IMR-90 (cell line): ENCODE results near the gene TCAP. TPM values are rescaled to one million over a fixed set of nuclear protein-coding genes. Genes with fewer than 3 reads are reported as not detected.

ENCODE experiments used
- ATAC-seq: fragments of 200-7000 bp; cut with Tn5 transposase; 2 replicates; pipeline ENCODE4 v1.9.1; 2020; ENCODE audit warnings: low read depth, mild to moderate bottlenecking, moderate library complexity
- BruUV-seq: library from RNA; stranded (reverse); fragments of 400-500 nt; replicated peaks from 2 replicates; lab custom pipeline; 2021; lab: Mats Ljungman, UMichigan
- CTCF ChIA-PET: fragments of 300-600 bp; formaldehyde crosslinking; extraction: SDS; loops from one replicate; lab custom pipeline; 2021; ENCODE audit warnings: antibody characterized with exemption; lab: Yijun Ruan, JAX
- POLR2A ChIA-PET: fragments of 300-600 bp; sonication (Branson Sonifier 250); formaldehyde crosslinking; loops from one replicate; lab custom pipeline; 2022; ENCODE audit warnings: antibody characterized with exemption; ENCODE audit not compliant: unreplicated experiment; lab: Charles Lee
- DNase-seq: peaks from one replicate; pipeline ENCODE4 v3.0.0; 2013
- H2AFZ ChIP-seq: replicated peaks from 2 replicates; pipeline ENCODE3; 2013; ENCODE audit warnings: low read length, mild to moderate bottlenecking; ENCODE audit not compliant: poor library complexity
- H2AK5ac ChIP-seq: 2 replicates; pipeline ENCODE4 v1.6.1; 2013; ENCODE audit warnings: low read depth, low read length, inconsistent platforms
- H2AK9ac ChIP-seq: replicated peaks from 2 replicates; pipeline ENCODE3; 2013; ENCODE audit warnings: mild to moderate bottlenecking, low read depth, low read length, moderate library complexity; ENCODE audit not compliant: poor library complexity
- H2BK120ac ChIP-seq: 2 replicates; pipeline ENCODE4 v1.6.1; 2013; ENCODE audit warnings: low read depth, low read length, inconsistent platforms
- H2BK15ac ChIP-seq: 3 replicates; pipeline ENCODE4 v1.6.1; 2013; ENCODE audit warnings: low read depth, low read length, inconsistent platforms
- H2BK20ac ChIP-seq: 2 replicates; pipeline ENCODE4 v1.6.1; 2013; ENCODE audit warnings: low read depth, mild to moderate bottlenecking, inconsistent platforms, low read length, moderate library complexity
- H2BK5ac ChIP-seq: 2 replicates; pipeline ENCODE4 v1.6.1; 2013; ENCODE audit warnings: mild to moderate bottlenecking, low read depth, low read length, inconsistent platforms; ENCODE audit not compliant: poor library complexity, severe bottlenecking
- H3K14ac ChIP-seq: replicated peaks from 2 replicates; pipeline ENCODE4 v1.6.1; 2013; ENCODE audit warnings: low read depth, low read length, inconsistent platforms
- H3K18ac ChIP-seq: 2 replicates; pipeline ENCODE4 v1.6.1; 2013; ENCODE audit warnings: low read depth, low read length, control low read depth
- H3K23ac ChIP-seq: 2 replicates; pipeline ENCODE4 v1.6.1; 2013; ENCODE audit warnings: low read depth, low read length, inconsistent platforms
- H3K27ac ChIP-seq: 2 replicates; pipeline ENCODE4 v1.5.1; 2013; ENCODE audit warnings: mild to moderate bottlenecking, control low read depth, low read length; ENCODE audit not compliant: insufficient read depth
- H3K27me3 ChIP-seq: 2 replicates; pipeline ENCODE4 v1.6.1; 2013; ENCODE audit warnings: low read length; ENCODE audit not compliant: control insufficient read depth, insufficient read depth
- H3K36me3 ChIP-seq: 2 replicates; pipeline ENCODE4 v1.6.1; 2013; ENCODE audit warnings: low read length, mixed read lengths; ENCODE audit not compliant: control insufficient read depth, insufficient read depth
- H3K4ac ChIP-seq: 2 replicates; pipeline ENCODE4 v1.6.1; 2013; ENCODE audit warnings: low read depth, low read length, inconsistent platforms
- H3K4me1 ChIP-seq: 2 replicates; pipeline ENCODE4 v1.6.1; 2013; ENCODE audit warnings: low read length, mixed read lengths; ENCODE audit not compliant: control insufficient read depth, insufficient read depth
- H3K4me2 ChIP-seq: 2 replicates; pipeline ENCODE4 v1.6.1; 2013; ENCODE audit warnings: low read depth, mild to moderate bottlenecking, control low read depth, low read length, moderate library complexity
- H3K4me3 ChIP-seq: 2 replicates; pipeline ENCODE4 v1.5.1; 2013; ENCODE audit warnings: low read depth, mild to moderate bottlenecking, control low read depth, low read length, moderate library complexity; ENCODE audit not compliant: insufficient read depth
- H3K56ac ChIP-seq: 2 replicates; pipeline ENCODE4 v1.6.1; 2013; ENCODE audit warnings: low read length, inconsistent platforms; ENCODE audit not compliant: insufficient read depth; ENCODE audit errors: extremely low read depth
- H3K79me1 ChIP-seq, 2 experiments: 2 replicates each; pipeline ENCODE4 v1.6.1; 2013; ENCODE audit warnings: low read length in 2 of 2, inconsistent platforms in 1 of 2, low read depth in 1 of 2
- H3K9ac ChIP-seq: 2 replicates; pipeline ENCODE4 v1.6.1; 2013; ENCODE audit warnings: low read depth, low read length, control low read depth
- H3K9me1 ChIP-seq: 2 replicates; pipeline ENCODE4 v1.6.1; 2013; ENCODE audit warnings: low read length, inconsistent platforms; ENCODE audit not compliant: insufficient read depth
- H3K9me3 ChIP-seq: 2 replicates; pipeline ENCODE4 v1.6.1; 2013; ENCODE audit warnings: low read length; ENCODE audit not compliant: control insufficient read depth, insufficient read depth
- H4K20me1 ChIP-seq: 2 replicates; pipeline ENCODE4 v1.6.1; 2013; ENCODE audit warnings: low read length, inconsistent platforms; ENCODE audit not compliant: insufficient read depth
- H4K5ac ChIP-seq: 2 replicates; pipeline ENCODE4 v1.6.1; 2013; ENCODE audit warnings: mild to moderate bottlenecking, low read depth, low read length, control low read depth
- H4K8ac ChIP-seq, 2 experiments: 2 replicates each; pipeline ENCODE4 v1.6.1; 2013; ENCODE audit warnings: low read depth in 2 of 2, low read length in 2 of 2, control low read depth in 1 of 2, inconsistent platforms in 1 of 2
- H4K91ac ChIP-seq: 2 replicates; pipeline ENCODE4 v1.6.1; 2013; ENCODE audit warnings: low read depth, low read length, inconsistent platforms; ENCODE audit not compliant: insufficient read depth
- CEBPB ChIP-seq: IDR thresholded peaks from 2 replicates; pipeline ENCODE4 v1.6.1; 2012; ENCODE audit warnings: low read depth, low read length, improper control_type of control experiment
- CHD1 ChIP-seq: IDR thresholded peaks from 2 replicates; pipeline ENCODE4 v1.6.1; 2012; ENCODE audit warnings: low read depth, low read length, improper control_type of control experiment
- FOS ChIP-seq: fragments of 150-350 bp; IDR thresholded peaks from 2 replicates; pipeline ENCODE4 v1.6.1; 2016; ENCODE audit warnings: low read depth, low read length
- MAFK ChIP-seq: IDR thresholded peaks from 2 replicates; pipeline ENCODE4 v1.6.1; 2012; ENCODE audit warnings: low read depth, low read length, improper control_type of control experiment
- MAZ ChIP-seq: IDR thresholded peaks from 2 replicates; pipeline ENCODE4 v1.6.1; 2012; ENCODE audit warnings: low read depth, mild to moderate bottlenecking, low read length, improper control_type of control experiment, moderate library complexity, borderline replicate concordance
- MXI1 ChIP-seq: IDR thresholded peaks from 2 replicates; pipeline ENCODE4 v1.6.1; 2012; ENCODE audit warnings: low read depth, mild to moderate bottlenecking, low read length, moderate library complexity, borderline replicate concordance
- POLR2A ChIP-seq: IDR thresholded peaks from 2 replicates; pipeline ENCODE4 v1.6.1; 2012; ENCODE audit warnings: mild to moderate bottlenecking, low read depth, low read length
- RAD21 ChIP-seq: IDR thresholded peaks from 2 replicates; pipeline ENCODE4 v1.6.1; 2012; ENCODE audit warnings: low read length, improper control_type of control experiment
- RCOR1 ChIP-seq: IDR thresholded peaks from 2 replicates; pipeline ENCODE4 v1.6.1; 2012; ENCODE audit warnings: mild to moderate bottlenecking, low read length, improper control_type of control experiment; ENCODE audit not compliant: insufficient replicate concordance
- RFX5 ChIP-seq: IDR thresholded peaks from 2 replicates; pipeline ENCODE4 v1.8.0; 2012; ENCODE audit warnings: low read depth, mild to moderate bottlenecking, low read length, moderate library complexity
- WGBS, 2 experiments: methylation state at CpG; one replicate each; pipeline versions ENCODE4 v1.1.5 to v1.1.7; 2013; ENCODE audit warnings: missing lambda C conversion rate in 2 of 2; ENCODE audit not compliant: insufficient read length in 1 of 2; ENCODE audit errors: extremely low coverage in 2 of 2; 5-methylcytosine and 5-hydroxymethylcytosine counted together
- dilution Hi-C: fragments of 300-500 bp; cut with HindIII; formaldehyde crosslinking; loops from one replicate; pipeline ENCODE4 v1.14.3; 2018; ENCODE audit warnings: low sequenced_read_pairs; ENCODE audit not compliant: unreplicated experiment
- in situ Hi-C: fragments of 300-500 bp; cut with MboI; formaldehyde crosslinking; loops from 3 replicates; pipeline ENCODE4 v1.14.3; 2019; ENCODE audit warnings: low sequenced_read_pairs, inconsistent platforms, mixed read lengths
- intact Hi-C: fragments of 100-400 bp; cut with micrococcal nuclease; formaldehyde crosslinking; loops from 2 replicates; pipeline ENCODE4 v1.10.0; 2022
- polyA plus RNA-seq, 3 experiments: library from polyadenylated mRNA; depleted of rRNA; stranded (reverse); fragments of >200 nt; gene quantifications; 2 replicates each; pipeline ENCODE4 v1.2.3, GENCODE V29; 2012; ENCODE audit warnings: low replicate concordance in 1 of 3
- total RNA-seq: library from RNA; depleted of rRNA; stranded (reverse); fragments of >200 nt; gene quantifications from 2 replicates; pipeline ENCODE4 v1.2.3, GENCODE V29; 2012
- TF ChIP-seq, protein P1 (sequence below): conservative IDR thresholded peaks from 2 replicates; pipeline ENCODE4 v1.5.1; 2012; ENCODE audit warnings: mild to moderate bottlenecking, low read depth, low read length, improper control_type of control experiment
- TF ChIP-seq, protein P2 (sequence below): fragments of 150-350 bp; IDR thresholded peaks from 2 replicates; pipeline ENCODE4 v1.6.1; 2017; ENCODE audit warnings: mild to moderate bottlenecking, antibody characterized with exemption, low read length, low read depth
- TF ChIP-seq, protein P3 (sequence below): fragments of 150-350 bp; IDR thresholded peaks from 2 replicates; pipeline ENCODE4 v1.6.1; 2016; ENCODE audit warnings: low read depth, mild to moderate bottlenecking, low read length, moderate library complexity, borderline replicate concordance

TCAP gene
- total and polyA plus RNA-seq, 2 of the 4 experiments (the other 2 are of a cell fraction) = under 0.01 to 0.21 TPM

DNA sequence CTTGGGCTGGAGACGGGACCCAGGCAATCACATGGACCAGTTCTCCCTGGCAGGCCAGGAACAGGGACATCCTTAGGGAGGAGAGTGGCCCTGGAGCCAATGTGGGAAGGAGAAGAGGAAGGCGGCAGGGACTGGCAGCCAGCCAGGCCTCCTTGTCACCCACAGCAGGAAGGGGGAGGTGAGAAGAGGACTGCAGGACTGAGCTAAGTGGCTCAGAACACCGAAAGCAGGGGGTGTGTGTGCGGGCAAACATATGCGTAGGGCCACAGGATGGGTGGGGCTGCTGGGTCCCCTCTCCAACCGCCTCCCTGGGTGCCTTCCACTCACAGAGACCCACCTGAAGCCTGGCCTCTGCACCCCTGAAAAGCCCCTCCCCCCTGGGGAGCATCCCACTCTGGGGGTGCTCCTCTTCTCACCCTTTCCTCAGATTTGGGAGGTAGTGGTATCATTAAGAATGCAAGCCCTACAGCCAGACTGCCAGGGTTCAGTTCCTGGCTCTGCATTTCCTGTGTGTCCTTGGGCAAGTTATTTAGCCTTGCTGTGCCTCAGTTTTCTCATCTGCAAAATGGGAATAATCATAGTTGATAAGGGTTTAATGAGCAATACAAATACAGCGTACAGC lies 11.2 kb downstream of the TCAP start:
- Histone ChIP-seq H3K18ac (no peak overlapping the region), H2AK9ac (no peak overlapping the region), H2BK20ac (no peak overlapping the region), H3K4me1 (peaks cover 7% of the 10 kb centered on the region), H3K27me3 (peaks cover 9% of the 10 kb centered on the region; the same call in 1 of the 2 replicates), H3K23ac (no peak overlapping the region), H3K27ac (no peak overlapping the region), H3K9me1 (peaks cover 7% of the 10 kb centered on the region; the same call in 1 of the 2 replicates), H3K14ac (no peak overlapping the region), H3K9me3 (no peaks in the 10 kb centered on the region), H3K4ac (no peak overlapping the region), H3K56ac (no peak overlapping the region), H3K79me1 (no peaks in the 10 kb centered on the region), H4K91ac (no peak overlapping the region), H3K9ac (no peak overlapping the region), H2AFZ (no peak overlapping the region), H4K20me1 (no peaks in the 10 kb centered on the region), H4K8ac (no peak overlapping the region), H2BK120ac (no peak overlapping the region), H3K4me2 (no peak overlapping the region), H3K4me3 (no peak overlapping the region), H3K36me3 (peaks cover 5% of the 10 kb centered on the region; the same call in 1 of the 2 replicates), H2BK15ac (no peak overlapping the region), H2AK5ac (no peak overlapping the region), H4K5ac (no peak overlapping the region), H2BK5ac (no peak overlapping the region)
- ChIA-PET CTCF (no interaction called here), POLR2A (no interaction called here)
- TF ChIP-seq CHD1 (no peak), CEBPB (no peak), MXI1 (no peak), POLR2A (no peak), FOS (no peak), MAZ (no peak), RCOR1 (no peak), RAD21 (no peak), RFX5 (no peak), MAFK (no peak)
- TF ChIP-seq, protein P1, sequence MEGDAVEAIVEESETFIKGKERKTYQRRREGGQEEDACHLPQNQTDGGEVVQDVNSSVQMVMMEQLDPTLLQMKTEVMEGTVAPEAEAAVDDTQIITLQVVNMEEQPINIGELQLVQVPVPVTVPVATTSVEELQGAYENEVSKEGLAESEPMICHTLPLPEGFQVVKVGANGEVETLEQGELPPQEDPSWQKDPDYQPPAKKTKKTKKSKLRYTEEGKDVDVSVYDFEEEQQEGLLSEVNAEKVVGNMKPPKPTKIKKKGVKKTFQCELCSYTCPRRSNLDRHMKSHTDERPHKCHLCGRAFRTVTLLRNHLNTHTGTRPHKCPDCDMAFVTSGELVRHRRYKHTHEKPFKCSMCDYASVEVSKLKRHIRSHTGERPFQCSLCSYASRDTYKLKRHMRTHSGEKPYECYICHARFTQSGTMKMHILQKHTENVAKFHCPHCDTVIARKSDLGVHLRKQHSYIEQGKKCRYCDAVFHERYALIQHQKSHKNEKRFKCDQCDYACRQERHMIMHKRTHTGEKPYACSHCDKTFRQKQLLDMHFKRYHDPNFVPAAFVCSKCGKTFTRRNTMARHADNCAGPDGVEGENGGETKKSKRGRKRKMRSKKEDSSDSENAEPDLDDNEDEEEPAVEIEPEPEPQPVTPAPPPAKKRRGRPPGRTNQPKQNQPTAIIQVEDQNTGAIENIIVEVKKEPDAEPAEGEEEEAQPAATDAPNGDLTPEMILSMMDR = no peak
- TF ChIP-seq, protein P2, sequence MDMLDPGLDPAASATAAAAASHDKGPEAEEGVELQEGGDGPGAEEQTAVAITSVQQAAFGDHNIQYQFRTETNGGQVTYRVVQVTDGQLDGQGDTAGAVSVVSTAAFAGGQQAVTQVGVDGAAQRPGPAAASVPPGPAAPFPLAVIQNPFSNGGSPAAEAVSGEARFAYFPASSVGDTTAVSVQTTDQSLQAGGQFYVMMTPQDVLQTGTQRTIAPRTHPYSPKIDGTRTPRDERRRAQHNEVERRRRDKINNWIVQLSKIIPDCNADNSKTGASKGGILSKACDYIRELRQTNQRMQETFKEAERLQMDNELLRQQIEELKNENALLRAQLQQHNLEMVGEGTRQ = no peak
- TF ChIP-seq, protein P3, sequence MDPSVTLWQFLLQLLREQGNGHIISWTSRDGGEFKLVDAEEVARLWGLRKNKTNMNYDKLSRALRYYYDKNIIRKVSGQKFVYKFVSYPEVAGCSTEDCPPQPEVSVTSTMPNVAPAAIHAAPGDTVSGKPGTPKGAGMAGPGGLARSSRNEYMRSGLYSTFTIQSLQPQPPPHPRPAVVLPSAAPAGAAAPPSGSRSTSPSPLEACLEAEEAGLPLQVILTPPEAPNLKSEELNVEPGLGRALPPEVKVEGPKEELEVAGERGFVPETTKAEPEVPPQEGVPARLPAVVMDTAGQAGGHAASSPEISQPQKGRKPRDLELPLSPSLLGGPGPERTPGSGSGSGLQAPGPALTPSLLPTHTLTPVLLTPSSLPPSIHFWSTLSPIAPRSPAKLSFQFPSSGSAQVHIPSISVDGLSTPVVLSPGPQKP = no peak
- in situ Hi-C loops (no loop called here), intact Hi-C loops (no loop called here), dilution Hi-C loops (no loop called here)
- ATAC-seq = no peak
- BruUV-seq = no TSS peak
- 100% methylated on average over 1 of the region's 7 CpGs; no CpG with 5 or more reads in 1 of the 2 experiments for WGBS, 2 experiments
- DNase-seq = no peak
